Pulmonary artery endothelial cell (primary cell): ENCODE measurements around the gene FAM111B. TPM values are rescaled to one million over a fixed set of nuclear protein-coding genes. Genes with fewer than 3 reads are reported as not detected.
"Not testable (repeated sequence)": the region's sequence is repeated elsewhere in the genome, so short reads cannot be mapped to it uniquely, and the experiment has no call there.

Source experiments
- DNase-seq: peaks from one replicate; pipeline ENCODE4 v3.0.0-alpha.2; 2011; ENCODE audit warnings: low read depth, low spot score
- total RNA-seq: library from RNA; depleted of rRNA; stranded (reverse); fragments of >200 nt; gene quantifications from 2 replicates; pipeline ENCODE4 v1.2.3, GENCODE V29; 2014

Gene FAM111B
- 18.0 and 30.9 TPM in 2 replicates for total RNA-seq

GRCh38 chr11:59106363-59107336, at the start of gene FAM111B:
FAM111B (plus strand) TSS chr11:59107237; CDS start chr11:59109626, 2,389 bp downstream.
- peak; percentile 66 for DNase-seq

- DNase-seq: peak; percentile 76
Measured at GRCh38 chr11:59058120-59059033, 48.7 kb upstream of the FAM111B start.

- not testable (repeated sequence) for DNase-seq
Measured at GRCh38 chr11:59060096-59060495, 46.9 kb upstream of the FAM111B start.

GRCh38 chr11:59062602-59063529, 44.2 kb upstream of the FAM111B start:
- no peak for DNase-seq

- not testable (repeated sequence) for DNase-seq
Measured at GRCh38 chr11:59063996-59064727, 42.9 kb upstream of the FAM111B start.

GRCh38 chr11:59069087-59069486, 38.0 kb upstream of the FAM111B start:
- DNase-seq: no peak

- no peak for DNase-seq
Measured at GRCh38 chr11:59076876-59077571, 30.0 kb upstream of the FAM111B start.

- DNase-seq: no peak
Measured at GRCh38 chr11:59078435-59078834, 28.6 kb upstream of the FAM111B start.

- no peak for DNase-seq
Measured at GRCh38 chr11:59079086-59079485, 28.0 kb upstream of the FAM111B start.

GRCh38 chr11:59080421-59080820, 26.6 kb upstream of the FAM111B start:
- DNase-seq: not testable (repeated sequence)

- not testable (repeated sequence) for DNase-seq
Measured at GRCh38 chr11:59081430-59082020, 25.5 kb upstream of the FAM111B start.

- DNase-seq: not testable (repeated sequence)
Measured at GRCh38 chr11:59086007-59086406, 21.0 kb upstream of the FAM111B start, which contains the start of gene GLYATL1B. GLYATL1B (plus strand) TSS chr11:59086307; CDS start chr11:59086307, 0 bp downstream.

GRCh38 chr11:59088162-59088561, 18.9 kb upstream of the FAM111B start:
- no peak for DNase-seq

- DNase-seq: not testable (repeated sequence)
Measured at GRCh38 chr11:59093576-59093975, 13.5 kb upstream of the FAM111B start.

- DNase-seq: not testable (repeated sequence)
Measured at GRCh38 chr11:59095225-59095624, 11.8 kb upstream of the FAM111B start.

GRCh38 chr11:59095972-59096575, 11.0 kb upstream of the FAM111B start:
- not testable (repeated sequence) for DNase-seq

- peak; percentile 20 for DNase-seq
Measured at GRCh38 chr11:59097113-59097708, 9.8 kb upstream of the FAM111B start.

- DNase-seq: not testable (repeated sequence)
Measured at GRCh38 chr11:59097938-59098337, 9.1 kb upstream of the FAM111B start.
